GM21723 (cell line): ENCODE data around the gene RPIA.

Experiments
- ATAC-seq: cut with Tn5 transposase; IDR thresholded peaks from one replicate; pipeline ENCODE4 v1.9.1; 2021; ENCODE audit warnings: mild to moderate bottlenecking, moderate library complexity; ENCODE audit not compliant: unreplicated experiment

RPIA gene

GRCh38 chr2:88684519-88684918 lies 7.0 kb upstream of the RPIA start:
- ATAC-seq: no peak

- ATAC-seq: no peak
Observed at GRCh38 chr2:88686320-88686719, 5.2 kb upstream of the RPIA start.

DNA sequence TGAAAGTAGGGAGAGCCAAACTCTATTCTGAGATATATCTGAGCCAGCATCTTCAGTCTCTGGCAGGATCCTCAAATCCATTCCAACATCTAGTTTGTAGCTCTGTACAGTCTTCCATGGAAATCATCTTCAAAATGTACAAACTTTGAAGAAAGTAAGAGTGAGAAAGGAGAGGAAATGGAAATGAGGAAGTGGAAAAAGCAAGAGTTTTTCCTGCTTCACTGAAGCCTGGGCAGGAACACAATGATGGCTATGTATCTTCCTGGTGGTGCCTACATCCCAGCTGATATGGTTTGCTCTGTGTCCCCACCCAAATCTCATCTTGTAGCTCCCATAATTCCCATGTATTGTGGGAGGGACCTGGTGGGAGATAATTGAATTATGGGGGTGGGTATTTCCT lies 4.1 kb upstream of the RPIA start:
- no peak for ATAC-seq

DNA sequence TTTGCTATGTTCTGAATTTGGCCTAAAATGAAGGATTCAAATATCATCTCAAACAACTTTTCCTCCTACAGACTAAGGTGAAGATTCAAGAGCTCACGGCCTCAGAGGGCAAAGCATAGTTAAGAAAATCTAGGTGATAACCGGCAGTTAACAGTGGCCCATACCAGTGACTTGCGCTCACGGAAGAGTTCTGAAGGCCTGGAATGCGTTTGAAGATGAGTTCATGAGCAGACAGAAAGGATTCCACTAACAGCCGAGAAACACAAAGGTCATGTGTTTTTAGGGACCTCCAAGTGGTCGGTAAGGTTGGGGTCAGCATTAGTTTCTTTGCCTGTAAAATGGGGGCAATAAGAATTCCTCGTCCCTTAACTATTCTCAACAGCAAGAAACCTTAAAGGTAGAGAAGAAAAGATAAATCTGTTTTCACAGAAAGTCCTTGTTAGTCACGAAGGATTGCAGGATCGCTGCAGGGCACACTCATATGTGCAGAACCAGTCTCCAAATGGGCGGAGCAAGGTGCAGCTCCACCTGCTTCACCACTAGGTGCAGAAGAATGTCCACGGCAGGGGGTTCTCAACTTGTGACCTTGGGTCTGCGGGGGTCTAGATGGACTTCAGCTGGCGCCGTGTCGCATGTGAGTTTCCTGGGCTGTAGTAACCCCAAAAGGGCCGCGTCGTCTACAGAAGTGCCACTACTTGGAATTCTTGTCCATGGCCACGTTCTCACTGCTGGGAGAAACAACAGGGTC lies 708 bp upstream of the RPIA start:
- peak; percentile 20 for ATAC-seq

GRCh38 chr2:88692187-88692586 lies 714 bp downstream of the RPIA start:
- peak; percentile 18 for ATAC-seq

DNA sequence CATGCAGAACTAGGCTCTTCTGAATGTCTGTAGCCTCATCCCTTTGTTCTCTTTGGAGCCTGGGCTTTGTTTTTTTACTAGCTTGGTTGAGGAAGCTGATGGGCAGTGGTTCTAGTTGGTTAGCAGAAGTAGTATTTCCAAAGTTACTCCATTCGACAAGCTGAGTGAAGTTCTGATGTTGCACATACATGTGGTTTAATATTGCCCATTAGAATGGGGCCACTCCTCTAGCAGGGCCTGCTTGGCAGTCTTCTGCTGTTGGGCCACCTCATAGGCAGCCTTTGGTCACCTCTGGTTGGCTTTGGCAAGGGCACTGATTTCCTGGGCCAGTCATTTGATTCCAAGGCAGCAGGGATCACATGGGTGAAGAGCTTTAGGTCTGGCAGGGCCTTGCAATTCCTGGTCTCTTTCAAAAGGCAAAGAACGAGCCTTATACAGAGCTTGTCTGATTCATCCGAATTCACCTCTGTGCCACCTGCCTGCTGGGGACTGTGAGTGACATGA lies 2.5 kb downstream of the RPIA start:
- ATAC-seq: no peak

DNA sequence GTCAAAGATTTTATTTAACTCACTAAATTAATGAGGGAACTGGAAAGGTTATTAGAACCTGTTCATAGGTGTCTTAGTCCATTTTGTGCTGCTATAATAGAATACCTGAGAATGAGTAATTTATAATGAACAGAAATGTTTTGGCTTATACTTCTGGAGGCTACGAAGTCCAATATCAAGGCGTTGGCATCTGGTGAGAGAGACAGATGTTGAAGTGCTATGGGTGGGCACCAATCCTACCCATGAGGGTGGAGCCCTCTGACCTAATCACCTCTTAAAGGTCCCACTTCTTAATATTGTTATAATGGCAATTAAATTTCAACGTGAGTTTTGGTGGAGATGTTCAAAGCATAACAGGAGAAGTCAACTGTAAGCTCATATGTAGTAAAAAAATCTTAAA lies 5.1 kb downstream of the RPIA start:
- ATAC-seq: no peak

GRCh38 chr2:88697370-88698026 lies 6.0 kb downstream of the RPIA start:
- ATAC-seq: no peak

- no peak for ATAC-seq
Observed at GRCh38 chr2:88698027-88698413, 6.5 kb downstream of the RPIA start.

DNA sequence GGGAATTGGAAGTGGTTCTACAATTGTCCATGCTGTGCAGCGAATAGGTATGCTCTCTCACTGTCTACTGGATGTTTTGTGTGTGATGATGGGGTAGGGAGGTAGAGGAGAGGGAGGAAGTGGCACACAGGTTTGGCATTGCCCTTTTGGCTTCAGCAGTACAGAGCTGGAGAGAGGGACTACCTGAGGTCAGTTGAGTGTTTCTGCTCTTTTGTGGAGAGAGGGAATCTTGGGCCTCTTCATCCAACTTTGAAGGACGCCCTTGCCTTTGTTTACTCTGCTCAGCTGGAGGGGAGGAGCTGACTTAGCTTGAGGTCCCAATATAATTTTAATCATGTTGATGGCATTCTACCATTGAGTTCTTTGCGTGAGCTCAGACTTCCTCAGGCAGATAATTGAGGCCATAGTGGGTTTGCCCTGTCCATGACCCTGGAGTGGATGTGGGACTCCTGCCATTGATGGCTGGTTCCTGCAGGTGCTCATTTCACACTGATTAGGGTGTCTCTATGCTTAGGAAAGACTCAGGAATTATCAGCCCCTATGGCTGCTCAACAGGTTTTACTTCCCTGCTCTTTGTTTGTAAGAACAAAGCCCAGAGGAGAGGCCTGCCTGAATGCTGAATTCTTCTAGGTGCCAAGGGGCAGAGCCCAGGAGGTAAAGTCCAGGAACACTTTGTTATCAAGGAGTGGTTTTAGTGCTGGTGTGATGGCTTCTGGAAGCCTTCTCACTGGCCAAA lies 7.2 kb downstream of the RPIA start:
- ATAC-seq: no peak

- no peak for ATAC-seq
Observed at GRCh38 chr2:88707003-88707402, 15.5 kb downstream of the RPIA start.

GRCh38 chr2:88709181-88709631 lies 17.7 kb downstream of the RPIA start:
- ATAC-seq: no peak

- ATAC-seq: no peak
Observed at GRCh38 chr2:88711289-88711688, 19.8 kb downstream of the RPIA start.

DNA sequence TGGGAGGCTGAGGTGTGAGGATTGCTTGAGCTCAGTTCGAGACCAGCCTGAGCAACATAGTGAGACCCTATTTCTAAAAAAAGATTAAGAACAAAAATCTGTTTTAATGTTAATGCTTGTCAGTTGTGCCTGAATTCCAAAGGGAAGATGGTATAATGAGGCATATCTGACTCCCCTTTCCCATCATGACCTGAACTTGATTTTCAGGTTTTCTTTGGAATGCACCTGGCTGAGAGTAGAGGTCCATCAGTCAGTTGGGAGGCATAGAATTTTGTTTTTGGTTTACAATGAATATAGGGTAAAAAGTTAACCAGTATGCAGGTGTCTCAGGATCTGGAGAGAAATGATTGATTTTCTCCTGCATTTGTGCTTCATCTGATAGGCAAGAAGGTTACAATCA lies 20.4 kb downstream of the RPIA start:
- ATAC-seq: no peak

DNA sequence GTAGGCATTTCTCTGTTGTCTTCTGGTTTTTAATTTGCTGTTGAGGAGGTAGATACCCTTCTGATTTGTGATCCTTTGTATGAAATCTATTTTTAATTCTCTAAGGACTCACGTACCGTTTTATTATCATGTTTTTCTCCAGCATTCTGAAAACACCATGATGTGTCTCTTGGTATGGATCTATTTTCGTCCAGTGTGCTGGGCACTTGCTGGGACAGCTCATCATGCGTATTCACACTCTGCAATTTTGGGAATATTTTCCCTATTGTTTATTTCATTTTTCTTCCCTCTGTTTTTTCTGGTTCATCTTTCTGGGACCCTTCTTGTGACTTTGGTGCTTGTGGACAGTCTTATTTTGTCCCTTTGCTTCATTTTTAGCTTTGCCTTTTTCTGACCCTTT lies 21.9 kb downstream of the RPIA start:
- ATAC-seq: no peak

DNA sequence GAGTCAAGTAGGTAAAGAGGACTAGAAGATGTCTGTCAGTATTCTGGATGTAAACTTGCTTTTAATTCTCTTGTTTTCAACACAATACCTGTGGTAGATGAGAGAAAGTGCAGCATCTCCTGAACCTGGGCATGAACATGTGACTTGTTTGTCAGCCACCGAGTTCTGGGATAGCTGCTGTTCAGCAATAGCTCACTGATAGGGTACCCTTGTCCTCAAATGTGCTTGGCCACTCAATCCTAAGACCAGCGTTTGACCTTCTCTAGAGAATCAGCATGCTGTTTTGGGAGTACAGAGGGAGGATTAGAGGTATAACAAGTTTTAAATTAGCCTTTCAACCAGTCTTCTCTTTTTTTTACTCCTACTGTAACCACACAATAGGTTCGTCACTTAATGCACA lies 23.2 kb downstream of the RPIA start:
- ATAC-seq: no peak

GRCh38 chr2:88720399-88720798 lies 28.9 kb downstream of the RPIA start:
- no peak for ATAC-seq

- ATAC-seq: no peak
Observed at GRCh38 chr2:88721268-88721667, 29.8 kb downstream of the RPIA start.

DNA sequence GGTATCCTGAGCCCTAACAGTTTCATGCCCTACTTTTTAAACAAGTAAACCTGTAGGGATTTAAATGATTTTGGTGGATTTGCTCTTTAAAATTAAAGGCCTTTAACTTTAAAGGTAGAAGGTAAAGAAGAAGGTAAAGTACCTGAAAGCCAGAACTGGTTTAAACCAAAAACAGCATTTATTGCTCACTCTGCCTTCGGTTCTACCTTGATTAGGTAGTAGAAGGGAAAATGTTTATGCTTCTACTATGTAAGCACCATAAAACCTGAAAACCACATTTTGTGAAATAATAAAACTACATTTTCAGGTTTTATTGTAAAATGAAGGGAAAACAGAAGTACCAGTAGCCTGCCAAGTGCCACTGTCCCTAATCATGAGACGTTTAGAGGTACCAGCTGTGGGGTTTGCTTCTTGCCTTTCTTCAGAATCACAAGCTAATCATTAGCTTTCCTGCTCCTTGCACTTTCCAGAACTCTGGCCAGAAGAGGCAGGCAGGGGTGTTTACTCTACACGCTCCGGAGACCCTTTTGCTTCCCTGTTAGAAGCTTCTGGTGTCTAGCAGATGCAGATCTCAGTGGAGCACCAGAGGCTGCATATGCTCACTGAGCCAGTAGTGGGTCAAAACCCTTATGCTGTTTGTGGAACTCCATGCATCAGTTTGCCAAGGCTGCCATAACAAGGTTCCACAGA lies 33.3 kb downstream of the RPIA start:
- no peak for ATAC-seq

DNA sequence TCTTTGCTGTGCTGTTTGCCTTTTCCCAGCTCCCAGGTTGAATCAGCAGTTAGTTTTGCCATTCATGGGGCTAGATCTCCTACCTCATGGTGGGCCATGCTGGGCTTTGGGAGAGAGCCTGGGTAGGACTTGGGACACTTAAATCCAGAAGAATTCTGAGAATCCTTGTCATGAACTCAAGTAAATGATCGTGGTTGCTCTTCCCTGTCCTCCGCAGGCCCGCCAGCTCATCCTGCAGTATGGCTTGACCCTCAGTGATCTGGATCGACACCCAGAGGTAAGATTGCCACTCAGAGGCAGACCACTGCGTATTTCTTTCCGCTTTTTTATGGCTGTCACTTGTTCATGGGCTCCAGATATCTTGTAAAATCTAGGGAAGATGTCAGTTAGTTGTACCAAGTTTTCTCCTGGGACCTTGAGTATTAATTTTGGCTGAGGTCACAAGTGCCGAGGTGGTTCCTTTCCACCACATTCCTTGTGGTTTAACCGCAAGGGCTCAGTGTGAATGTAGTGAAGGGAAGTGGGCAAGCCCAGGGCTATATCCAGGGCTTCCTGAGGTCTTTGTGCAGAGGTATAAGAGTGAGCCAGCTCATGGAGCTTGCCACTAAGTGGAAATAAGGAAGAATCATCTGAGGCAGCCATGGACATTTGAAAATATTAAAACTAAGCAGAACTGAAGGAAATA lies 37.7 kb downstream of the RPIA start:
- ATAC-seq: no peak
